ENCODE measurements around the gene ARHGAP26.
"Not testable (repeated sequence)": the region's sequence is repeated elsewhere in the genome, so short reads cannot be mapped to it uniquely, and the experiment has no call there.

The ARHGAP26 gene

GRCh38 chr5:143083006-143083405 lies 312.8 kb downstream of the ARHGAP26 start:
- no peak for DNase-seq (ENCODE audit: low spot score)
- TF ChIP-seq, protein P1, sequence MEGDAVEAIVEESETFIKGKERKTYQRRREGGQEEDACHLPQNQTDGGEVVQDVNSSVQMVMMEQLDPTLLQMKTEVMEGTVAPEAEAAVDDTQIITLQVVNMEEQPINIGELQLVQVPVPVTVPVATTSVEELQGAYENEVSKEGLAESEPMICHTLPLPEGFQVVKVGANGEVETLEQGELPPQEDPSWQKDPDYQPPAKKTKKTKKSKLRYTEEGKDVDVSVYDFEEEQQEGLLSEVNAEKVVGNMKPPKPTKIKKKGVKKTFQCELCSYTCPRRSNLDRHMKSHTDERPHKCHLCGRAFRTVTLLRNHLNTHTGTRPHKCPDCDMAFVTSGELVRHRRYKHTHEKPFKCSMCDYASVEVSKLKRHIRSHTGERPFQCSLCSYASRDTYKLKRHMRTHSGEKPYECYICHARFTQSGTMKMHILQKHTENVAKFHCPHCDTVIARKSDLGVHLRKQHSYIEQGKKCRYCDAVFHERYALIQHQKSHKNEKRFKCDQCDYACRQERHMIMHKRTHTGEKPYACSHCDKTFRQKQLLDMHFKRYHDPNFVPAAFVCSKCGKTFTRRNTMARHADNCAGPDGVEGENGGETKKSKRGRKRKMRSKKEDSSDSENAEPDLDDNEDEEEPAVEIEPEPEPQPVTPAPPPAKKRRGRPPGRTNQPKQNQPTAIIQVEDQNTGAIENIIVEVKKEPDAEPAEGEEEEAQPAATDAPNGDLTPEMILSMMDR (conservative IDR thresholded peaks at IDR 0.05; ENCODE audit: low read depth), result no peak
- POLR2A ChIA-PET (ENCODE audit: low non-redundant PET), result no interaction called here
- CTCF ChIA-PET, result interaction anchor here (0.5 kb wide), 1 partner anchor 1611 kb away, joined by 6 read pairs; no protein-coding TSS in a partner anchor
- no peak overlapping the region for H3K27ac ChIP-seq

GRCh38 chr5:143084407-143084806 lies 314.2 kb downstream of the ARHGAP26 start:
- POLR2A ChIA-PET (ENCODE audit: low non-redundant PET), result interaction anchor here (0.7 kb wide), 1 partner anchor 740 kb away, joined by 3 read pairs; no protein-coding TSS in a partner anchor
- no peak for DNase-seq (ENCODE audit: low spot score)
- H3K27ac ChIP-seq, result no peak overlapping the region
- TF ChIP-seq, protein P1 (conservative IDR thresholded peaks at IDR 0.05; ENCODE audit: low read depth), result no peak
- CTCF ChIA-PET, result interaction anchor here (0.6 to 0.7 kb wide), 5 partner anchors 9 to 402 kb away, joined by 3 to 8 read pairs (median 4); no protein-coding TSS in a partner anchor

DNA sequence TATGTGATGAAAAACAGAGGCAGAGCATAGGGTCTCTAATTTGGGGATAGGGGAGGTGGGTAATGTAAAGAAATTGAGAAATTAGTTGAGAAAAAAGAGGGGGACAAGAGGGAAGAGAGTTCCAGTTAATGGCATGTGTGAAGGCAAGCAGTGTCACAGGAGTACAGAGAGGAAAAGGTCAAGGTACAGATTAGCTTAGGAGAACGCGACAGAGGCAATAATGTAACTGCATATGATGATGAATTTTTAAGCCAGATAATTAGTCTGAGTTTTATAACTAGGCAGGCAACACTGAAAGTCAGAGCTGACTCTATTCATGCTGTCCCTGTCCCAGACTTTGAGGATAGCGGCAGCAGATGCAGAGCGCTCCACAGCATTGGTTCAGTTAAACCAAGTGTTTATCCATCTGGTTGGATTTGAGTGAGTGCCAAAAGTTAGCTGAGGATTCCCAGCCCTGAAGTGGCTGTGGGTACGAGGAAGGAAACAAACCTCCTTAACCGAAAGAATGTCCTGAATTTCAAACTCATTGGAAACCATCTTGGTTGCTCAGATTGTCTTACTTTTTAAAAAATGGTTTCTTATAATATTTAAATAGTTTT lies 315.2 kb downstream of the ARHGAP26 start:
- ChIA-PET POLR2A (ENCODE audit: low non-redundant PET) (no interaction called here), CTCF (interaction anchor here (0.6 kb wide), 2 partner anchors 8 to 551 kb away, joined by 3 read pairs; no protein-coding TSS in a partner anchor)
- no peak for DNase-seq (ENCODE audit: low spot score)
- TF ChIP-seq, protein P1 (conservative IDR thresholded peaks at IDR 0.05; ENCODE audit: low read depth), result no peak
- no peak overlapping the region for H3K27ac ChIP-seq

- CTCF ChIA-PET, result no interaction called here
- TF ChIP-seq, protein P1 (conservative IDR thresholded peaks at IDR 0.05; ENCODE audit: low read depth), result no peak
- DNase-seq (ENCODE audit: low spot score), result no peak
- H3K27ac ChIP-seq, result no peak overlapping the region
- POLR2A ChIA-PET (ENCODE audit: low non-redundant PET), result no interaction called here
These were observed 316.4 kb downstream of the ARHGAP26 start for GRCh38 chr5:143086546-143086907.

DNA sequence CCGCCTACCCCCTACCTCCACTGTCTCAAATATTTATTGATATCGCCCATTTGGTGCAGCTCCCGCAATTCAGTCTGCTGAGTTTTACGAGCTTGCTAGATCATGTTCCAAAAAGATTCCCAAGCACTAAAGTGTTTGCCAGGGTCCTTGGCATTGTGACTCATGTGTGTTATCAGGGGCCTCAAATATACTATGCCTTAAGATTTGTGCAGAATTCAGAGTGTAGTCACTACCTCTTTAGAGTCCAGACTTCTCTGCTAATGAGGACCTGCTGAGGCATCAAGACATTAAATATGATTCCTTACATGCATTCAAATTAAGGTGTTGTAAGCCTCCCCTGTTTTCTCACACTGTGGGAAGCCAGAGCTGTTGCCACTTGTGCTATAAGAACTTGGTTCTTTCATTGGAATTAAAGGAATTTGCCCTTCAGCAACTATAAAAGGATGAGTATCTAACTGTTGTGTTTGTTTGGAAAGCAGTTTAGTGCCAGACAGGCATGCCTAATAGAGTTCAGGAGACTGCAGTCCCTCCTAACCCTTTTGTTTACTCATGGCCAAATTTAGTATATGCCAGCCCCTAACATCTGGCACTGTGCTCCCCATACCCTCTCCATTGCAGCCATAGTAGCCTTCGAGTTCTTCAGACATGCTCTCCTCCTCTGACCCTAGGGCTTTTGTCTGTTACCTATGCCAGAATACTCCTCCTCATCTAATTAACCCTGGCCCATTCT lies 316.9 kb downstream of the ARHGAP26 start:
- peak overlapping the region; percentile 68 for H3K27ac ChIP-seq
- DNase-seq (ENCODE audit: low spot score), result peak; percentile 85
- ChIA-PET POLR2A (ENCODE audit: low non-redundant PET) (no interaction called here), CTCF (no interaction called here)
- TF ChIP-seq, protein P1 (conservative IDR thresholded peaks at IDR 0.05; ENCODE audit: low read depth), result no peak

DNA sequence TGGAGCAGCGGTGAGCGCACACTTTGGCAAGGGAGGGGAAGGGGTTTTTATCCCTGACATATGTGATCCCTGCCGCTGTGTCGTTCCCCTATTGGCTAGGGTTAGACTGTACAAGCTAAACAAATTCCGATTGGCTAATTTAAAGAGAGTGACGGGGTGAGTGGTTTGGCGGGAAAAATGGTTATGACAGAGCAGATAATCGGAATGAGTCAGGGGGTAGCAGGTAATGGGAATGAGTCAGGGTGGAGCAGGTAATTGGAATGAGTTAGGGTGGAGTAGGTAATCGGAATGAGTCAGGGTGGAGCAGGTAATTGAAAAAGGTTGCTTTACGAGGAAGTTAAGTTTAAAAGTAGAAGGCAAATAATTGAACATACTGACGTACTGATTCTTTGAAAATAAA lies 318.5 kb downstream of the ARHGAP26 start:
- DNase-seq (ENCODE audit: low spot score); H3K27ac ChIP-seq; POLR2A ChIA-PET (ENCODE audit: low non-redundant PET); CTCF ChIA-PET: not testable (repeated sequence)

GRCh38 chr5:143090044-143090443 lies 319.9 kb downstream of the ARHGAP26 start:
- H3K27ac ChIP-seq; POLR2A ChIA-PET (ENCODE audit: low non-redundant PET); DNase-seq (ENCODE audit: low spot score): not testable (repeated sequence)
- CTCF ChIA-PET, result interaction anchor here (0.6 to 1.0 kb wide), 2 partner anchors 56 to 60 kb away, joined by 3 to 4 read pairs; no protein-coding TSS in a partner anchor

GRCh38 chr5:143092711-143093451 lies 322.7 kb downstream of the ARHGAP26 start:
- POLR2A ChIA-PET (ENCODE audit: low non-redundant PET); H3K27ac ChIP-seq; CTCF ChIA-PET; DNase-seq (ENCODE audit: low spot score): not testable (repeated sequence)
